Measurements from ENCODE around the gene SIGLEC1. TPM values are rescaled to one million over a fixed set of nuclear protein-coding genes. Genes with fewer than 3 reads are reported as not detected.
A peak's percentile ranks its signal among the peaks of the same experiment; 100 is the strongest.

The SIGLEC1 gene
- total RNA-seq = 10 to 100 TPM in 3 of 4 donors, 1 to 10 TPM in 1; 5.2 to 33.9 (median 13.1) TPM

- Histone ChIP-seq H3K4me1 (peaks cover 0 to 17% (median 0%) of the 10 kb centered on the region in 4 donors), H3K27me3 (no peaks in the 10 kb centered on the region), H3K4me3 (peak within 1 kb of the TSS in 1 of 4 donors; percentile 26), H3K36me3 (no peaks in the 10 kb centered on the region), H3K27ac (no peak within 1 kb of the TSS), H3K9me3 (no peaks in the 10 kb centered on the region)
- peak; percentile 39 to 46 for DNase-seq (ENCODE audit: low spot score in 2 of 2)
- WGBS, 2 donors = 77 to 84% methylated on average over 9 to 14 of the region's 15 CpGs
- TF ChIP-seq EP300 (IDR thresholded peaks at IDR 0.05) (peak in 1 of 2 donors; percentile 74), POLR2A (IDR thresholded peaks at IDR 0.05) (no peak)
Observed at GRCh38 chr20:3712279-3712873, at the start of gene SIGLEC1. Gene SIGLEC1, minus strand, starts transcription at chr20:3712600. Its CDS starts 5,472 bp downstream, at chr20:3707128.

GRCh38 chr20:3760655-3761348 is 48.4 kb upstream of the SIGLEC1 start:
- peaks cover 0 to 15% (median 0%) of the 10 kb centered on the region in 3 donors for H3K36me3 ChIP-seq
- H3K4me3 ChIP-seq = no peak overlapping the region
- H3K4me1 ChIP-seq = peaks cover 0 to 63% (median 23%) of the 10 kb centered on the region in 4 donors
- H3K27ac ChIP-seq = peak overlapping the region in 1 of 4 donors; percentile 84
- TF ChIP-seq CTCF (IDR thresholded peaks at IDR 0.05) = no peak
- no peak for TF ChIP-seq POLR2A (IDR thresholded peaks at IDR 0.05)
- no peak for TF ChIP-seq EP300 (IDR thresholded peaks at IDR 0.05)
- no peaks in the 10 kb centered on the region for H3K27me3 ChIP-seq
- no peak for DNase-seq (ENCODE audit: low spot score in 2 of 2)
- no peaks in the 10 kb centered on the region for H3K9me3 ChIP-seq
- 62 to 64% methylated on average over 10 of the region's 10 CpGs for WGBS, 2 donors

GRCh38 chr20:3759884-3760283 is 47.5 kb upstream of the SIGLEC1 start:
- Histone ChIP-seq H3K4me1 (peaks cover 0 to 62% (median 26%) of the 10 kb centered on the region in 4 donors), H3K27me3 (no peaks in the 10 kb centered on the region), H3K9me3 (no peaks in the 10 kb centered on the region), H3K4me3 (no peak overlapping the region), H3K36me3 (peaks cover 0 to 16% (median 0%) of the 10 kb centered on the region in 3 donors), H3K27ac (peak overlapping the region in 2 of 4 donors; percentile 76 to 84)
- no peak for TF ChIP-seq POLR2A (IDR thresholded peaks at IDR 0.05)
- no peak for TF ChIP-seq EP300 (IDR thresholded peaks at IDR 0.05)
- TF ChIP-seq CTCF (IDR thresholded peaks at IDR 0.05) = no peak
- DNase-seq (ENCODE audit: low spot score in 2 of 2) = no peak
- 65 to 92% methylated on average over 4 to 9 of the region's 11 CpGs for WGBS, 2 donors

GRCh38 chr20:3759316-3759823 is 47.0 kb upstream of the SIGLEC1 start:
- H3K4me1 ChIP-seq = peaks cover 0 to 62% (median 25%) of the 10 kb centered on the region in 4 donors
- H3K27me3 ChIP-seq = no peaks in the 10 kb centered on the region
- WGBS, 2 donors = 32 to 51% methylated on average over 6 to 11 of the region's 11 CpGs
- no peaks in the 10 kb centered on the region for H3K9me3 ChIP-seq
- H3K27ac ChIP-seq = peak overlapping the region; percentile 23 to 84 (median 57)
- no peak for TF ChIP-seq POLR2A (IDR thresholded peaks at IDR 0.05)
- TF ChIP-seq EP300 (IDR thresholded peaks at IDR 0.05) = no peak
- TF ChIP-seq CTCF (IDR thresholded peaks at IDR 0.05) = no peak
- no peak for DNase-seq (ENCODE audit: low spot score in 2 of 2)
- H3K4me3 ChIP-seq = no peak overlapping the region
- H3K36me3 ChIP-seq = peaks cover 0 to 21% (median 0%) of the 10 kb centered on the region in 3 donors

GRCh38 chr20:3758566-3758965 is 46.2 kb upstream of the SIGLEC1 start:
- DNase-seq (ENCODE audit: low spot score in 2 of 2) = no peak
- 27 to 45% methylated on average over 11 of the region's 11 CpGs for WGBS, 2 donors
- Histone ChIP-seq H3K27ac (peak overlapping the region; percentile 23 to 84 (median 57)), H3K27me3 (no peaks in the 10 kb centered on the region), H3K4me1 (peaks cover 0 to 64% (median 25%) of the 10 kb centered on the region in 4 donors), H3K4me3 (no peak overlapping the region), H3K36me3 (peaks cover 0 to 23% (median 0%) of the 10 kb centered on the region in 3 donors), H3K9me3 (no peaks in the 10 kb centered on the region)
- TF ChIP-seq POLR2A (IDR thresholded peaks at IDR 0.05) (no peak), CTCF (IDR thresholded peaks at IDR 0.05) (no peak), EP300 (IDR thresholded peaks at IDR 0.05) (no peak)
